Measurements from ENCODE around the gene PSMB7.

DNA sequence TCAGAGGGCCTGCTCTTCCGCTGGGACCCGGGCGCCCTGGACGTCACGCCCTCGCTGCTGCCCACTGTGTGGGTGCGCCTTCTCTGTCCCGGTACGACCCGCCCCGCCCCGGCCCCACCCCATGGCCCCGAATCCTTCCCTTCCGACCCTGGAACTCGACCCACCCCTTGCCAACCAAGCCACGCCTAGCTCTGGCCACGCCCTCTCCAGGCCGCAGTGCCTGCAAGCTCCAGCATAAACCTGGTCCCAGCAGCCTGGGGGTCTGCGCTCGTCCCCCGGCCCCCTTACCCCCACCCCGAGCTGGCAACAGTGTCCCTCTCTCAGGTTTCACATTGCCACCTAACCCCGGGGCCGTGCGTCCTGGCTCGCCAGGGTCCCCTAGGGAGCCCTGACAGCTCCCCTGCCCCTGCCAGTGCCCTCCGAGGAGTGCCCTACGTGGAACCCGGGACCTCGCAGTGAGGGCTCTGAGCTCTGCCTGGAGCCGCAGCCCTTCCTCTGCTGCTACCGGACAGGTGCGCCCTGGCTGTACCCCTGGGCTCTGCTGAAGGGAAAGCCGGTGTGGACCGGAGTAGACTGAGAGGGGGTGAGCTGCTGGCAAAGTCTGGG, 38.4 kb upstream of the PSMB7 start:
- TF ChIP-seq, protein P1, sequence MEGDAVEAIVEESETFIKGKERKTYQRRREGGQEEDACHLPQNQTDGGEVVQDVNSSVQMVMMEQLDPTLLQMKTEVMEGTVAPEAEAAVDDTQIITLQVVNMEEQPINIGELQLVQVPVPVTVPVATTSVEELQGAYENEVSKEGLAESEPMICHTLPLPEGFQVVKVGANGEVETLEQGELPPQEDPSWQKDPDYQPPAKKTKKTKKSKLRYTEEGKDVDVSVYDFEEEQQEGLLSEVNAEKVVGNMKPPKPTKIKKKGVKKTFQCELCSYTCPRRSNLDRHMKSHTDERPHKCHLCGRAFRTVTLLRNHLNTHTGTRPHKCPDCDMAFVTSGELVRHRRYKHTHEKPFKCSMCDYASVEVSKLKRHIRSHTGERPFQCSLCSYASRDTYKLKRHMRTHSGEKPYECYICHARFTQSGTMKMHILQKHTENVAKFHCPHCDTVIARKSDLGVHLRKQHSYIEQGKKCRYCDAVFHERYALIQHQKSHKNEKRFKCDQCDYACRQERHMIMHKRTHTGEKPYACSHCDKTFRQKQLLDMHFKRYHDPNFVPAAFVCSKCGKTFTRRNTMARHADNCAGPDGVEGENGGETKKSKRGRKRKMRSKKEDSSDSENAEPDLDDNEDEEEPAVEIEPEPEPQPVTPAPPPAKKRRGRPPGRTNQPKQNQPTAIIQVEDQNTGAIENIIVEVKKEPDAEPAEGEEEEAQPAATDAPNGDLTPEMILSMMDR (IDR thresholded peaks at IDR 0.05; ENCODE audit: low read length): no peak
- TF ChIP-seq EZH2 (IDR thresholded peaks at IDR 0.05; ENCODE audit: borderline replicate concordance, low read length): no peak

Data from OCI-LY1 (cell line).